Esophagus muscularis mucosa (tissue), 4 donors: Measurements from ENCODE around the gene CEP44. TPM values are rescaled to one million over a fixed set of nuclear protein-coding genes. Genes with fewer than 3 reads are reported as not detected.

Experiments used
- DNase-seq: peaks from one replicate; pipeline ENCODE4 v3.0.0-alpha.2; 2017; ENCODE audit errors: extremely low spot score
- H3K27ac ChIP-seq, 4 donors: fragments of 200-600 bp; sonication (generic); replicated peaks in 1 of 4; 1 replicate in 3 of 4; 2 replicates in 1 of 4; pipeline ENCODE4 v1.5.1; 2016 to 2019; ENCODE audit warnings: mild to moderate bottlenecking in 1 of 4
- H3K27me3 ChIP-seq, 4 donors: fragments of 200-600 bp; sonication (generic); one replicate each; pipeline versions ENCODE4 v1.5.1 to v1.6.0; 2016 to 2019
- H3K36me3 ChIP-seq, 4 donors: fragments of 200-600 bp; sonication (generic); one replicate each; pipeline ENCODE4 v1.5.1; 2016 to 2019
- H3K4me1 ChIP-seq, 4 donors: fragments of 200-600 bp; sonication (generic); one replicate each; pipeline ENCODE4 v1.5.1; 2016 to 2019
- H3K4me3 ChIP-seq, 4 donors: fragments of 200-600 bp; sonication (generic); 1 replicate in 2 of 4; 2 replicates in 2 of 4; pipeline ENCODE4 v1.5.1; 2016 to 2019; ENCODE audit warnings: mild to moderate bottlenecking in 4 of 4, moderate library complexity in 1 of 4
- H3K9me3 ChIP-seq, 4 donors: fragments of 200-600 bp; sonication (generic); 1 replicate in 3 of 4; 2 replicates in 1 of 4; pipeline ENCODE4 v1.5.1; 2016 to 2019
- CTCF ChIP-seq, 3 experiments: fragments of 200-600 bp in 2 of 3; fragments of 450-650 bp in 1 of 3; sonication (generic) in 2 of 3; IDR thresholded peaks; one replicate each; pipeline ENCODE4 v1.5.1; 2017 to 2019; ENCODE audit warnings: antibody characterized with exemption in 3 of 3, mild to moderate bottlenecking in 2 of 3, moderate library complexity in 1 of 3
- EP300 ChIP-seq: sonication (generic); formaldehyde crosslinking; IDR thresholded peaks from one replicate; pipeline ENCODE4 v1.6.1; 2017; ENCODE audit warnings: antibody characterized with exemption
- POLR2A ChIP-seq: fragments of 450-650 bp; IDR thresholded peaks from one replicate; pipeline ENCODE4 v1.6.1; 2017; ENCODE audit warnings: antibody characterized with exemption, moderate library complexity, mild to moderate bottlenecking, low read depth
- POLR2AphosphoS5 ChIP-seq, 2 donors: sonication (generic); formaldehyde crosslinking; IDR thresholded peaks; one replicate each; pipeline ENCODE4 v1.6.1; 2017; ENCODE audit warnings: antibody characterized with exemption in 2 of 2
- WGBS: methylation state at CpG from one replicate; pipeline ENCODE4 v1.1.5; 2018; 5-methylcytosine and 5-hydroxymethylcytosine counted together
- intact Hi-C: fragments of 100-400 bp; cut with DNase I; formaldehyde crosslinking; loops from one replicate; pipeline ENCODE4 v1.15.1; 2023
- total RNA-seq, 4 donors: library from RNA; depleted of rRNA; stranded (reverse); fragments of >200 nt; gene quantifications; one replicate each; pipeline versions ENCODE4 v1.1.0 to v1.2.1, GENCODE V29; 2016

The CEP44 gene
- total RNA-seq, 4 donors from 2014 or later: 8.1 to 15.8 (median 11.5) TPM

GRCh38 chr4:174320494-174321199 lies 36.9 kb downstream of the CEP44 start:
- WGBS: 84% methylated on average over 5 of the region's 5 CpGs
- intact Hi-C loops: no loop called here
- H3K9me3 ChIP-seq: no peaks in the 10 kb centered on the region
- peaks cover 4 to 29% (median 10%) of the 10 kb centered on the region in 4 donors for H3K36me3 ChIP-seq
- H3K4me3 ChIP-seq: no peak overlapping the region
- TF ChIP-seq EP300: no peak
- TF ChIP-seq POLR2A: no peak
- no peak for TF ChIP-seq POLR2AphosphoS5 (IDR thresholded peaks at IDR 0.05)
- no peak for TF ChIP-seq CTCF (IDR thresholded peaks at IDR 0.05)
- H3K27ac ChIP-seq: no peak overlapping the region
- H3K27me3 ChIP-seq: no peaks in the 10 kb centered on the region
- DNase-seq: no peak
- no peaks in the 10 kb centered on the region for H3K4me1 ChIP-seq

- Histone ChIP-seq H3K9me3 (no peaks in the 10 kb centered on the region), H3K4me3 (no peak overlapping the region), H3K27ac (no peak overlapping the region), H3K27me3 (no peaks in the 10 kb centered on the region), H3K4me1 (no peaks in the 10 kb centered on the region), H3K36me3 (peaks cover 0 to 5% (median 0%) of the 10 kb centered on the region in 4 donors)
- 93% methylated on average over 1 of the region's 1 CpG for WGBS
- TF ChIP-seq CTCF (IDR thresholded peaks at IDR 0.05) (no peak), POLR2AphosphoS5 (IDR thresholded peaks at IDR 0.05) (no peak), POLR2A (no peak), EP300 (no peak)
- DNase-seq: no peak
- intact Hi-C loops: no loop called here
These were observed 40.5 kb downstream of the CEP44 start for GRCh38 chr4:174324236-174324635.

GRCh38 chr4:174324725-174325124 lies 41.0 kb downstream of the CEP44 start:
- Histone ChIP-seq H3K4me3 (no peak overlapping the region), H3K27me3 (no peaks in the 10 kb centered on the region), H3K9me3 (no peaks in the 10 kb centered on the region), H3K4me1 (no peaks in the 10 kb centered on the region), H3K36me3 (peaks cover 0 to 5% (median 0%) of the 10 kb centered on the region in 4 donors), H3K27ac (no peak overlapping the region)
- intact Hi-C loops: no loop called here
- DNase-seq: no peak
- no peak for TF ChIP-seq POLR2AphosphoS5 (IDR thresholded peaks at IDR 0.05)
- TF ChIP-seq POLR2A: no peak
- TF ChIP-seq CTCF (IDR thresholded peaks at IDR 0.05): no peak
- TF ChIP-seq EP300: no peak
- 90% methylated on average over 2 of the region's 2 CpGs for WGBS

GRCh38 chr4:174332741-174333493 lies 49.2 kb downstream of the CEP44 start:
- Histone ChIP-seq H3K4me1 (no peaks in the 10 kb centered on the region), H3K27ac (no peak overlapping the region), H3K27me3 (no peaks in the 10 kb centered on the region), H3K4me3 (no peak overlapping the region), H3K36me3 (peaks cover 0 to 4% (median 0%) of the 10 kb centered on the region in 4 donors), H3K9me3 (no peaks in the 10 kb centered on the region)
- 62% methylated on average over 4 of the region's 4 CpGs for WGBS
- no peak for DNase-seq
- no peak for TF ChIP-seq POLR2A
- no peak for TF ChIP-seq CTCF (IDR thresholded peaks at IDR 0.05)
- TF ChIP-seq POLR2AphosphoS5 (IDR thresholded peaks at IDR 0.05): no peak
- TF ChIP-seq EP300: no peak
- intact Hi-C loops: no loop called here
